Stimulated activated CD4-positive, alpha-beta T cell treated with anti-CD3 and anti-CD28 coated beads, Interleukin-2, amount 100 ng/mL, for 4 hours (primary cell): ENCODE measurements around the gene CRY2.
"Not testable (repeated sequence)": the region's sequence is repeated elsewhere in the genome, so short reads cannot be mapped to it uniquely, and the experiment has no call there.

Source experiments
- DNase-seq: peaks from one replicate; pipeline ENCODE4 v3.0.0-alpha.2; 2020; ENCODE audit warnings: low read depth

Gene CRY2

GRCh38 chr11:45811571-45812290 lies 35.5 kb upstream of the CRY2 start:
- DNase-seq: no peak

GRCh38 chr11:45812581-45813548 lies 34.4 kb upstream of the CRY2 start:
- DNase-seq: no peak

GRCh38 chr11:45815747-45816146 lies 31.5 kb upstream of the CRY2 start:
- DNase-seq: no peak

GRCh38 chr11:45816614-45817013 lies 30.7 kb upstream of the CRY2 start:
- DNase-seq: no peak

- no peak for DNase-seq
Measured at GRCh38 chr11:45817191-45817590, 30.1 kb upstream of the CRY2 start.

- no peak for DNase-seq
Measured at GRCh38 chr11:45818961-45819605, 28.2 kb upstream of the CRY2 start.

GRCh38 chr11:45820211-45820857 lies 26.9 kb upstream of the CRY2 start:
- DNase-seq: no peak

- not testable (repeated sequence) for DNase-seq
Measured at GRCh38 chr11:45826492-45826891, 20.8 kb upstream of the CRY2 start.

- no peak for DNase-seq
Measured at GRCh38 chr11:45827123-45827522, 20.2 kb upstream of the CRY2 start.

GRCh38 chr11:45828996-45829395 lies 18.3 kb upstream of the CRY2 start:
- DNase-seq: no peak

GRCh38 chr11:45830596-45830995 lies 16.7 kb upstream of the CRY2 start:
- no peak for DNase-seq

- no peak for DNase-seq
Measured at GRCh38 chr11:45832811-45833441, 14.3 kb upstream of the CRY2 start.

- no peak for DNase-seq
Measured at GRCh38 chr11:45833761-45834160, 13.5 kb upstream of the CRY2 start.

- DNase-seq: no peak
Measured at GRCh38 chr11:45834298-45834756, 12.9 kb upstream of the CRY2 start.

GRCh38 chr11:45839204-45839603 lies 8.1 kb upstream of the CRY2 start:
- DNase-seq: no peak

GRCh38 chr11:45840251-45840650 lies 7.0 kb upstream of the CRY2 start:
- not testable (repeated sequence) for DNase-seq

GRCh38 chr11:45843158-45843924 lies 3.9 kb upstream of the CRY2 start:
- peak; percentile 76 for DNase-seq

- DNase-seq: no peak
Measured at GRCh38 chr11:45844822-45845578, 2.3 kb upstream of the CRY2 start.

GRCh38 chr11:45846174-45846675 lies 1.1 kb upstream of the CRY2 start:
- no peak for DNase-seq

- DNase-seq: no peak
Measured at GRCh38 chr11:45847911-45848316, 639 bp downstream of the CRY2 start.
